GM19468 (cell line): ENCODE results near the gene PIR.
A peak's percentile ranks its signal among the peaks of the same experiment; 100 is the strongest.

Experiments used
- ATAC-seq: cut with Tn5 transposase; IDR thresholded peaks from one replicate; pipeline ENCODE4 v1.9.1; 2021; ENCODE audit warnings: mild to moderate bottlenecking, moderate library complexity, moderate number of reproducible peaks; ENCODE audit not compliant: unreplicated experiment; ENCODE audit errors: extremely low read depth

The PIR gene

DNA sequence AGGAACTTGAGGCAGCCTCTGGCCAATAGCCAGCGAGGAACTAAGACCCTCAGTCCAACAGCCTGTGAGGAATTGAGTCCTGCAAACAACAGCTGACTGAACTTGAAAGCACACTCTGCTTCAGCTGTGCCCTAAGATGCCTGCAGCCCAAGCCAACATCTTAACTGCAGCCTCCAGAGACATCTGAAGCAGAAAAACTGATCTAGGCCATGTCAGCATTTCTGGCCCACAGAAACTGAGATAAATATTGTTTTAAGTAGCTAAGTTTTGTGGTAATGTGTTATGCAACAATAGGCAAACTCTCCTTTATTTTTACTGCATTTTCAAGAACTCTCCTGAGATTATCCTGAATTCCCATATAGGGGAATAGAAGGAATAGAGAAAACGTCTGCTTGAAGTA lies 133.4 kb downstream of the PIR start:
- no peak for ATAC-seq

DNA sequence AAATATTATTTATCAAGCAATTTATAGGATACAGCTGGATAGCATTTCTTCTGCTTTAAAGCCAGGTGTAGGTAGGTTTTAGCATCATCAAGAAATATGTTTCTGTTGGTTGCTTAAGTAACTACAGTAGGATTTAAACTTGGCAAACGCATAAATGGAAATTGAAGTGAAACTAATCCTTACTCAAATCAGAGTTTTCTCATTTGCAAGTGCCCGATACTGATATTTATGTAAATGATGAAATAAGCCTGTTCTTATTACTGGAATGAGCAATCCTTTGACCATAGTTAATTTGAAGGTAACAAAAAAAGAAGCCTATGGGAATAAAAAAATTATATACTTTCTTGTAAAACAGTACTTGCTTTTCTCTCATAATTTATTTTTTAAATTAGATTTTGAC lies 134.6 kb downstream of the PIR start:
- ATAC-seq, result no peak

DNA sequence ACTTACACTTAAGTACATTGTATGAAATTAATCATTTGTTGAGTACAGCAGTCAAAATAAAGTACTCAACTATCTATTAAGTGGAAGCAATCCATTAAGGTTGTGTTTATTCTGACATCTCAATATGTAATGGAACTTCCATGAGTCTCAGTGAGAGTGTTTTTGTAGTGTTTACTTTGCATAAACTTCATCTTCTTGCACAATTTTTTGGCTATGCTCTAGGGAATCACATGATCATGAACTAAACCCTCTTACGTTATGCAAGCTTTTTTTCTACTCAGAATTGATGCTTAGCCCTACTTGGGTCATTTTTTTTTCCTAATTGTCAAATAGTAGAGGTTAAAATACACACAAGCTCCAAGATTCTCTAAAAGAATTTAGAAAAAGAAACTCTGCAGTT lies 136.7 kb downstream of the PIR start:
- no peak for ATAC-seq

DNA sequence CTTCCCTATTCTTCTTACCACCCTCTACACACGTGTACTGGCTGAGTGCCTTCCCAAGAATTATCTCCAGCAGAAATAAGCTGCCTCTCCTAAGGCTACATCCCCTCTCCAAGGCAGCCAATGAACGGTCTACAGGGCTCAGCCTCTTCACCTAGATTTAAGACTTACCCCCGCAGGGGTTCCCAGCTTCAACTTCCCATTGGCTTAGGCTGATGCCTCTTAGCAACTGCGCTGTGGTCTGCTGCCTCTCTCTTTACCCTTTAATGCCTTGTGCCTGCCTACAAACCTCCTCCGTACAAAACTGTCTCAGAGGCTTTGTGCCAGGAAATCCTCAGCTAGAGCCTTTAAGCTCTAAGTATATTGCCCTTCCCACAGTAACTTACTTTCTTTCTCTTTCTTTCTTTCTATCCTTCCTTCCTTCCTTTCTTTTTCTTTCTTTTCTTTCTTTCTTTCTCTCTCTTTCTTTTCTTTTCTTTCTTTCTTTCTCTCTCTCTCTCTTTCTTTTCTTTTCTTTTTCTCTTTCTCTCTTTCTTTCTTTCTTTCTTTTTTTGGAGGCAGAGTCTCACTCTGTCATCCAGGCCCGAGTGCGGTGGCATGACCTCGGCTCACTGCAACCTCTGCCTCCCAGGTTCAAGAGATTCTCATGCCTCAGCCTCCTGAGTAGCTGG lies 142.7 kb downstream of the PIR start:
- ATAC-seq, result no peak

DNA sequence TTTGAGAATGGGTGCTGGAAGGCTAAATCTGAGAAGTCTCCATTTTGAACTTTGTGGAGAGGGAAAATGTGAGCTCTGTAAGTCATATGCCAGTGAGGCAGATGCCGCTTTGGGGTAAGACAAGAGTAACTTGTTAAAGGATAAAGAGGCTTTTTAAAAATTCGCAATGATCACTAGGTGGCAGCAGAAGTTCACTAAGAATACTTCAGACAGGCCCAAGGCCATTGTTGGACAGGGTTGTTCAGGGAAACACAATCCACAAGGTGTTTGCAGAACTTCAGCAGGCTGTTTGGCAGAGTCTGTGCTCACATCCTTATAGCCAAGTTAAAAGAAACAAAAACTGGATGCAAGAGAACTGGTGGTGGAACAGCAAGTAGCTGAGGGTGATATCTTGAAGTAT lies 144.1 kb downstream of the PIR start:
- ATAC-seq, result no peak

DNA sequence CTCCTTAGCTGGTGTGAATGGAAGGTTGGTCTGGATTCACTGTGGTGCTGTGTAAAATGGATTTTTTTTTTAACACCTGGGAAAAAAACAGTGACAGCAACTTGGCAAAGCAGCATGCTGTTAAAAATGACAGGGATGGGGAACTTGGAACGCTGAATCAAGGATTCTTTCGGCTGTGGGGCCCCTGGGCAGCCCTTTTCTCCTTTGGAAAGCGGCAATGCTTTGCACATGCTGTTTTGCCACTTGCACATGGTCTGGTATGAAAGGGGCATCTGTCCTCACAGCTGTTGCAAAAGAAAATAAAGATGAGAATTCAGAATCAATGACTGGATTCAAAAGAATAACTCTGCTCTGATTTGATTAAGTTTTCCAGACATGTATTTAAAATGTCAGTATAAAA lies 147.2 kb downstream of the PIR start:
- ATAC-seq, result no peak

DNA sequence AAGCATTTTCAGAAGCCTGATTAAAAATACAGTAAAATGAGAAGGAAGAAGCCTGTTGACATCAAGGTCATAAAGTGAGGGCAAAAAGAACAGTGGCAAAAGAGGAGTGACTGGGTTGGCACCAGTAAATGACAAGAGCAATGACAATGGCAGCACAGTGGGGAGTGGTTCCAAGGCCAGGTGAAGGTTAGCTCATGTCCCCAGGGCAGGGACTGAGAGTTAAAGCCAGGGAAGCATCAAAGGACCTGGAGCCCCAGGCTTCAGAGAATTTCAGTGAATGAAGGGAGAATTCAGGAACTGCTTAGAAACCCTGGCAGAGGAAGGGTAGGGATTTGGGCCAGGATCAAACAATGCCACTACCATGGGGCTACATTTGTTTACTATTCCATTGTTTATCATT lies 149.0 kb downstream of the PIR start:
- no peak for ATAC-seq

DNA sequence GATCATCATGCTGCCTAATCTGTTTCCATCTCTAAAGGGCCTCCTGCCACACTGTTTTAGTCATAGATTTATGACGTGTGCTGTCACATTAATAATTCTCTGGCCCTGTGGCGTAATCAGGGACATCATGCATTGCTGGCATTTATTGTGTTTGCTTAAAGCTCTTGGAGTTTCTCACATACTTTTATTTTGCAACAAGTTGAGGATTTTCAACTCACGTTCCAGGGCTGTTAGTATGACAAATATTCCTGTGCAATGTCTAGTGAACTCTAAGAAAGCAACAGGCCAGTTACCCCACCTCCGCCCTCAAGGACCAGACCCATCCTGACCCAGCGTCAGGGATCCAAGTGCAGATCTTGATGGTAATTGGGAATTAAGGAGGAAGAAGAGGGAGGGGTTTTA lies 150.1 kb downstream of the PIR start:
- ATAC-seq, result no peak

DNA sequence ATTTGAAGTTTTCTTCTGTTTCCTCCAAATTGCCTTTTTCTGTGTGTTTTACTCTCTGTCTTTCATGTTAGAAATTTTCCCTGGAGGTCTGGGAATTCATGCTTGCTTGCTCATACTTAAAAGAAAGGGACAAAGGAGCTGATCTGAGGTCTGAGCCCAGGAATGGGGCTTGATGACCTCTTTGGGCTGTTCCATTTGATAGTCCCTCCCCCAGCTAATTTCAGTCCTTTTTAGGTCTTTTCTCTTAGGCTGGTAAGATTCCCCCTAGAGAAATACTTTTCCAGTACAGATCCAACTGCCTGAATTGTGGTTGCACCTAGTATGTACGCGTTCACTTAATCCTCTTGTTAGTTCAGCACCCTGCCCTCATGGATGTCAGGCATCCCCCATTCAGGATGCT lies 152.3 kb downstream of the PIR start:
- ATAC-seq, result no peak

DNA sequence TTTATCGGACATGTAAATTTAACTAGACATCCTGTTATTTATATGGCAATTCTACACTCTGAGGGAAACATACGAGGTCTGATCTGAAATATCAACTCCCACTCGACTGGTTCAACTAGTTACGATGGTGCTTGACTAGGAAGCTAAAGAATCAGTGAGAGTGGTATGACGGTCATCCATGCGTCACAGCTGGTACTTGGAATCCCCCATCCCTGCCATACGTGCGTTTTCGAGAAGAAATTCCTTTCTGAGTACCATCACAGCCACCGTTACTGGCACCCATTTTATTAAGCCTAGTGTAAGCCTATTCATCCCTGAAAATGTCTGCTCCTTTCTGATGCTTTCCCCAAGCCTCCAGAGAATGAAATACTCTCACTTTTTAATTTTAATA lies 157.1 kb downstream of the PIR start:
- ATAC-seq, result no peak

DNA sequence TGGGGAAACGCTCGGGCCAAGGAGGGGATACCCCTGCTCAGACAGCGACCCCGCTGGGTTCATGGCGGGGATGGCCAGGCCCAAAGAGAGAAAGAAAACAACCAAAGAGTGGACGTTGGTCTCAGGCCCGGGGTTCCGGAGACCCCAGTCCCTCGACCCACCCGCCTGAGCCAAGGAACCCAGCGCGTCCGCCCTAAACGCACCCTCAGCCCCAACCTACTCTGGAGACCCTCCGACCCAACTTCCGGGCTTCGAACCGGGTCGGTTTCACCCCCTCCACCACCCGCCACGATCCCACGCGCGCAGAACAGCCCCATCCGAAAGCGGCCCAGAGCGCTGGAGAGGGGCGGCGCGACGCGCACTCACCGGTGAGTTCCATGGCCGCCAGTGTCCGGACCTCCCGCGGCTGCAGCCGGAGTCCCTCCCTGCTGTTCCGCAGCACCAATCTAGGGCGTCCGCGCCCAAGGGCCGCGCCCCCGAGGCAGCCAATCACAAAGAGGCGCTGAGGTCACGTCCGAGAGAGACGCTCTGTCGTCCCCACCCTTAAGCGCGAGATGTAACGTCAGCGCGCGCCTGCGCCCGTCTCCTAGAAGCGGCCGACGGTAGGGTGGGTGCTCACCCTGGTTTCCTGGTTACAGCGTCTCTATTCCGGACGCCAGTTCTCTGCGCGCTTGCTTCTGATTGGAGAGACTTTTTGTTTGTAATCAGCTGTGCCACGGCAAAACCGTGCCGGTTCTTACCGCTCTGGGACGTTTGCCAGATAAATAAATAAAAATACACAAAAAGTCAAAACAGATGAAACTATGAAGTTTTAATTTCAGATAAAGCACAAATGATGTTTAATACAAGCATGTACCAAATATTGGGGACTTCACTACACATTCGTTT lies 157.8 kb downstream of the PIR start, which contains the start of gene PIGA:
TSS of gene PIGA (minus strand) at position 389 of the 888 bp plus-strand sequence. CDS start 3,593 bp downstream, outside the sequence.
- ATAC-seq, result peak; percentile 99
